Adrenal gland (tissue), 5 donors: Measurements from ENCODE around the gene SYNM.

Source experiments
- POLR2A ChIP-seq, 2 donors: fragments of 450-650 bp; IDR thresholded peaks; one replicate each; pipeline ENCODE4 v1.6.1; 2017; ENCODE audit warnings: antibody characterized with exemption in 2 of 2, mild to moderate bottlenecking in 2 of 2, moderate library complexity in 1 of 2
- TF ChIP-seq, protein P1 (sequence below), 6 experiments: fragments of 450-650 bp in 4 of 6; fragments of 200-600 bp in 2 of 6; sonication (generic) in 1 of 6; IDR thresholded peaks; 1 replicate in 5 of 6; 2 replicates in 1 of 6; pipeline versions ENCODE4 v1.5.1 to v1.8.0; 2016 to 2021; ENCODE audit warnings: antibody characterized with exemption in 6 of 6, mild to moderate bottlenecking in 2 of 6, moderate library complexity in 1 of 6
- donor health status: DM: no; HTN: no; CAD: no.

GRCh38 chr15:99134317-99134821, 29.5 kb downstream of the SYNM start:
- no peak for TF ChIP-seq POLR2A (IDR thresholded peaks at IDR 0.05)
- TF ChIP-seq, protein P1, sequence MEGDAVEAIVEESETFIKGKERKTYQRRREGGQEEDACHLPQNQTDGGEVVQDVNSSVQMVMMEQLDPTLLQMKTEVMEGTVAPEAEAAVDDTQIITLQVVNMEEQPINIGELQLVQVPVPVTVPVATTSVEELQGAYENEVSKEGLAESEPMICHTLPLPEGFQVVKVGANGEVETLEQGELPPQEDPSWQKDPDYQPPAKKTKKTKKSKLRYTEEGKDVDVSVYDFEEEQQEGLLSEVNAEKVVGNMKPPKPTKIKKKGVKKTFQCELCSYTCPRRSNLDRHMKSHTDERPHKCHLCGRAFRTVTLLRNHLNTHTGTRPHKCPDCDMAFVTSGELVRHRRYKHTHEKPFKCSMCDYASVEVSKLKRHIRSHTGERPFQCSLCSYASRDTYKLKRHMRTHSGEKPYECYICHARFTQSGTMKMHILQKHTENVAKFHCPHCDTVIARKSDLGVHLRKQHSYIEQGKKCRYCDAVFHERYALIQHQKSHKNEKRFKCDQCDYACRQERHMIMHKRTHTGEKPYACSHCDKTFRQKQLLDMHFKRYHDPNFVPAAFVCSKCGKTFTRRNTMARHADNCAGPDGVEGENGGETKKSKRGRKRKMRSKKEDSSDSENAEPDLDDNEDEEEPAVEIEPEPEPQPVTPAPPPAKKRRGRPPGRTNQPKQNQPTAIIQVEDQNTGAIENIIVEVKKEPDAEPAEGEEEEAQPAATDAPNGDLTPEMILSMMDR (IDR thresholded peaks at IDR 0.05) = no peak
